NCI-H2196 treated with DMSO at 0.1 percent for 48 hours (cell line): ENCODE results near the gene LRRC8C.
"Not testable (repeated sequence)": the region's sequence is repeated elsewhere in the genome, so short reads cannot be mapped to it uniquely, and the experiment has no call there.

Experiments
- DNase-seq: peaks from one replicate; lab custom pipeline; 2025; ENCODE audit not compliant: unreplicated experiment; lab: John Stamatoyannopoulos, UW

The LRRC8C gene

GRCh38 chr1:89632657-89633247 is at the start of gene LRRC8C:
TSS of gene LRRC8C (plus strand) at chr1:89633120. CDS start at chr1:89686474, 53,354 bp downstream.
- peak; percentile 52 for DNase-seq

DNA sequence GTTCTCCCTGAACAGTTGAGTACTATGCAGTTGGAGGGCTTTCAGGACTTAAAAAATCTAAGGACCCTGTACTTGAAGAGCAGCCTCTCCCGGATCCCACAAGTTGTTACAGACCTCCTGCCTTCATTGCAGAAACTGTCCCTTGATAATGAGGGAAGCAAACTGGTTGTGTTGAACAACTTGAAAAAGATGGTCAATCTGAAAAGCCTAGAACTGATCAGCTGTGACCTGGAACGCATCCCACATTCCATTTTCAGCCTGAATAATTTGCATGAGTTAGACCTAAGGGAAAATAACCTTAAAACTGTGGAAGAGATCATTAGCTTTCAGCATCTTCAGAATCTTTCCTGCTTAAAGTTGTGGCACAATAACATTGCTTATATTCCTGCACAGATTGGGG is 48.7 kb upstream of the LRRC8C start:
- no peak for DNase-seq

GRCh38 chr1:89584781-89585180 is 48.1 kb upstream of the LRRC8C start:
- no peak for DNase-seq

GRCh38 chr1:89587729-89588161 is 45.2 kb upstream of the LRRC8C start:
- DNase-seq, result no peak

DNA sequence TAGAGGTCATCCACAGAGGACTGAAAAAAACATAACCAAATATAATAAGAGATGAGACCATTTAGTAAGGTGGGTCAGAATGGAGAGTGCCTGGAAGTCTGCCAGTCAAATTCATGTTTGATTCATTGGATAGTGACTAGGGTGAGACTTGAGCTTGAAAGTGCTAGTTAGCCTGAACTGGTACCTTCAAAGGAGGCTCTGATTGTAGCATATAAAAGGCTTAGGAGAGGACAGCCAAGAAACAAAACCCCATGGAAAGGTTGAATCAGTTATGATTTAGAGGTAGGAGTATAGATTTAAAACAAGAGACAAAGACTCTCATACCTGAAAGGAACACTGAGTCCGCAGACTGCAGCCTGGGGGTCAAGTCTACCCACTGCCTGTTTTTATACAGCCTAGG is 44.4 kb upstream of the LRRC8C start:
- no peak for DNase-seq

GRCh38 chr1:89589515-89589914 is 43.4 kb upstream of the LRRC8C start:
- DNase-seq, result no peak

DNA sequence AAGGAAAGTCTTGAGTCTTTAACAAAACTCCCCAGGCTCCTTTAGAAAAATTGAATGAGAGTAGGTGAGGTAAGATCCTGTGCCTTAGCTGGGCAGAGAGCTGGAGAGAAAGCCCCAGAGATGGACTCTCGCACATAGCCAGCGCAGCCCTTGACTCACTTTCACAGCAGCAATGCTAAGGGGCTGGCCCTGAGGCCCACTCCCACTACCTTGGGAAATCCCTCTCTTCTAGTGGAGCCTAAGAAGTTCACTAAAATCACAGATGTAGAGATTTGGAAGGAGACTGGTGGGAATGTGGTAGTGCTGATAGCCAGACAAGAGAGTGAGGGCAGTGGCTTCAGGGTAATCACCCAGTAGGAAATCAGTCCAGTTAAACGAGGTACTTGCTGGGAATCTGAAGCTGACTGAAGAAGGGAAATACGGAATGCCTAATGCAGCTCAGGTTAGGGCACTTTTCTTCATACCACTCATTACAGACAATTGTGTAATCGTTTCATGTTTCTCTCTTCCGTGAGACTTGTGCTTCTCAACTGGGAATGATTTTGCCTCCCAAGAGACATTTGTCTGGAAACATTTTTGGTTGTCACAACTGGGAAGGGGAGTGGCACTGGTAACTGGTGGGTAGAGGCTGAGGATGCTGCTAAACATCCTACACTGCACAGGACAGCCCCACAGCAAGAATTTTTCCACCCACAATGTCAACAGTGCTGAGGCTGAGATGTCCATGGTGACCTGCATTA is 42.4 kb upstream of the LRRC8C start:
- no peak for DNase-seq

DNA sequence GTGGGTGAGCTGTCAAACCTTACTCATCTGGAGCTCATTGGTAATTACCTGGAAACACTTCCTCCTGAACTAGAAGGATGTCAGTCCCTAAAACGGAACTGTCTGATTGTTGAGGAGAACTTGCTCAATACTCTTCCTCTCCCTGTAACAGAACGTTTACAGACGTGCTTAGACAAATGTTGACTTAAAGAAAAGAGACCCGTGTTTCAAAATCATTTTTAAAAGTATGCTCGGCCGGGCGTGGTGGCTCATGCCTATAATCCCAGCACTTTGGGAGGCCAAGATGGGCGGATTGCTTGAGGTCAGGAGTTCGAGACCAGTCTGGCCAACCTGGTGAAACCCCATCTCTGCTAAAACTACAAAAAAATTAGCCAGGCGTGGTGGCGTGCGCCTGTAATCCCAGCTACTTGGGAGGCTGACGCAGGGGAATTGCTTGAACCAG is 40.0 kb upstream of the LRRC8C start:
- DNase-seq, result not testable (repeated sequence)

GRCh38 chr1:89594096-89594740 is 38.7 kb upstream of the LRRC8C start:
- DNase-seq, result no peak

GRCh38 chr1:89596698-89597097 is 36.2 kb upstream of the LRRC8C start:
- DNase-seq, result no peak

- DNase-seq, result peak; percentile 39
Measured at GRCh38 chr1:89598450-89599331, 34.2 kb upstream of the LRRC8C start.

DNA sequence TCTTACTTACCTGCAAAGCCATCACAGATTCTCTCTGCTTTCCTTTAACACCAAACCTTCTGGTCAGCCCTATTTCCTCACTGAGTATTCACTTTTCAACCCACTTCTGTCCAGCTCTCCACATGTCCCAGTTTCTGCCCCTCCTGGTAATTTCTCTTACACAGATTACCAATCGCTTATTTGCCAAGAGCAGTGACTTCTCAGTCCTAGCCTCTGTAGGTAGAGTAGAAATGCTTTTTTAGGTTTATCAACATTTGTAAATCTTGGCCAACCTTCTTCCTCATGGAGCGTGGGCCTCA is 33.6 kb upstream of the LRRC8C start:
- DNase-seq, result no peak

GRCh38 chr1:89600451-89601224 is 32.3 kb upstream of the LRRC8C start:
- no peak for DNase-seq

DNA sequence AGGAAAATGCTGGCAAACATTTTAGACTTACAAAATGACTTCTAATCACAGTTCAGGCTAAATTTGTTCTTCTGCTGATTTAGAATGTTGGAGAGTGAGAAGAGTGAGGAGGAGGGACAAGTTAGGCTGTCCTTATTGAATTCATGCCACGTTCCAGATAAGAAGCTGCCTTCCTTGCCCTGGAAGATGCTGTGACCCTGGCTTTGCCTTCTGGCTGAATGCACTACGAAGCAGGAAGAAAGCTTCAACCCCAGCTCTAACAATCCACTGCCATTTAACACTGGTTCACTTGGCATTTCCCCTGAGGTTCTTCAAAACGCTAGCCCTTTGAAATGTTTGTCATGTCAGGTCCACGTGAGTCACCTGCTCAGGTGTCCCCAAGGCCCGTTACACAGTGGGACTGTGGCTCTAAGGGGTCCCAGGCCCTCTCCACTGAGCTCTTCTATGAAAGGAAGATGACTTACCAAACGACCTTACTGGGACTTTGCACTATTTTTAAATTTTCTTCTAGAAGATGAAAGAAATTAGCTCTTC is 30.0 kb upstream of the LRRC8C start:
- no peak for DNase-seq

DNA sequence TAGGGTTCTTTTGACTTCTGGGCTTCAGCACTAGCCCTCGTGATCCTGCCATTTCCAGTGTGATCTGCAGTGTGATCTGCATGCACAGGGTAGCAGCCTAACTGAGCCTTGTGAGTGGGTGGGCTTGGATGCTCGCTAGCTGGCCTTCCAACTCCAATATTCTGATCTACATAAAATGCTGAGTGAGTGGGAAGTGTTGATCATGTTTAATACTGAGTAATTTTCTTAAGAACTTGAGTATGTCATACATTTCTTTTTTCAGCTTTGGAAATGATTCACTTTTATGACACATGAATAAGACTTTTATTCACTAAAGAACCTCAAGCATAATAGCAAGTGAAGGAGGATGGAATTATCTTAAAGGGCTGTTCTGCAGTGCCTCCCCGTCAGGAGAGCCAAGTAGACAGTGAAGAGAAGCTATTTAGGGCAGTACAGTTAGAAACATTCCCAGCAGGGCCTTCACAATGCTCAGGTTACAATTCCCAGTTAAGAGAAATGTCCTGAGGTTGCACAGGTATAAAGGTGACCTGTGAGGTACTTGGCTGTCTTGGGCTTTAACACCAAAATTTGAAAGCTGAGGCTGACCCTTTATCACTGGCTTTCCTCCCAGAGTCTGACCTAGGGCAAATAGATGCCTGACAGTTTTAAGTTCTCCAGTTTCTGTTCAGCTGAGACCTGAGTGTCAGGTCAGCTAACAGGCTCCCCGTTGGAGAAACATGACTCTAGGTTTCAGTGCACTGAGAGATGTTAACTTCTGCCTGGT is 29.1 kb upstream of the LRRC8C start:
- DNase-seq, result no peak

DNA sequence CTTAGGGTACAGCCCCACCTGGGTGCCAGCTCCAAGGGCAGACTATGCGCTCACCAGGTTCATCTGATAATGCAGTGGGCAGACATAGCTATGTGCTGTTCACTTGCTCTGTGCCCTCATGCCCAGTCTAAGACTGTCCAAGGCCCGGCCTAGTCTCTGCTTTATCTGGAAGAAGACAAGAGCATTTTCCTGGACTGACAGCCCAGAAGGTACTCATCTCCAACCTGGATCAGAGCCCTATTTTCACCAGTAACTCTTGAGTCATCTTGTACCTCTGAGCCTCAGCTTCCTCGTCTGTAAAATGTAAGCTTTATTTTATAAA is 28.5 kb upstream of the LRRC8C start:
- DNase-seq, result no peak

DNA sequence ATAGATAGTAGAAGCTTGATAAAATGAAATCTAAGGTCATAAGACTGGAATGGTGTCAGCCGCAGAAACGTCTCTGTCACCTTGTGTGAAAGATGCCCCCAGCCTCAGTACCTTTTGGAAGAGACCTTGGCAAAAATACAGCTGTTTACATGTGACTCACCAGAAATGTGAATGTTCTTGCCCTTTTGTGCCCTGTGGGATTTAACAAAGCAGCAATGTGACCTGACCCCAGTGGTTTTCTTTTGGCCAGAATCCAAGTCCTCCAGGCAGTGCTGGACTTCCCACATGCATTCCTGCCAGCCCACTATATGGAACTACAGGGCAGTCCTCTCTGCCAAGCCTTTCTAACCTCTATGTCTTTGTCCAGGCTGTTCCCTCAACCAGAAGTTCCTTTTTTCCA is 27.2 kb upstream of the LRRC8C start:
- no peak for DNase-seq

DNA sequence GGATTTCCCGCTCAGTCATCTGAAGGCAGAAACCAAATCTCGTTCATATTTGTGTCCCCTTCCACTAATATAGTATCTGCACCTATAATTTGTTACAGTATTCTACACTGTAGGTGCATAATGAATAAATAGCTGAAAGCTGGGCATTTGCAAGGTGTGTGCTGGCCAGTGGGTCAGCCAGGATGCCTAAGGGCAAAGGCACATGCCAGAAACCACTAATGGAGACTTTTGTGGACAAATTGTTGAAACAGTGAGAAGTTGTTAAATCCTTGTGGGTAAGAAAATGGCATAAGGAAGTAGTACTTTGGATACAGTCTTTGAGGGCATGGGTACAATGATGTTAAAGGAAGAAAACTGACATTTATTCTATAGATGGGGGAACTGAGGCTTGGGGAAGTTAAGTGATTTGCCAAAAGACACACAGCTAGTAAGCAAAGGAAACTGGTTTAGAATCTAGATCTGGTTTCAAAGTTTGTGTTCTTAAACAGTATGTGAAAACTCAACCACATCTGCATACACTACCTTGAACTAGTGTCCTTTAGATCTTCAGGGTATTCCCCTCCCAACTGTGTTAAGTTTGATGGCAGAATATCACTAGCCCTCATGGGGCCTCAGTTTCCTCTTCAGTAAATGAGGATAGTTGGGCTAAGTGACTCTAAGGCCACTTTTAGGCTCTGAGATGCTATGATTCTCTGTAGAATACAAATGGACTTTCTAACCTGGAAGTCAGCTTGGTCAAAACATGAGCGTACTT is 26.5 kb upstream of the LRRC8C start:
- no peak for DNase-seq

DNA sequence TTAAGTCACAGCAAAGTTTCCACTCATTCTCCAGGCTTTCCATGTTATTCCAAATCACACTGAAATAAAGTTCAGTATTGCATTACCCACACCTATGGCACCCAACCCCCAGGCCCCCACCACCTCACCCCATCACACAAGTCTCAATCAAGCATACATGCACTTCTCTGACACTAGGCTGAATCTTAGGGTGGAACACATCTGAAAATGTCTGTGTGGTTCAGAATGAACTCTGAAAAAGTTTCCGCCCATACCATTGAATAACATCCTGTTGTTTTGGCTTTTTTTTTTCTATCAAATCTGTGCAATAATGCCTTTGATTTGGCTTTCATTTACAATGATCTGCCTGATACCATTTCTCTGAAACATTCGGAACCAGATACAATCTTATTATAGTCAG is 25.8 kb upstream of the LRRC8C start:
- DNase-seq, result no peak
